Smooth muscle cell (in vitro differentiated cells): ENCODE measurements around the gene CUX1. TPM values are rescaled to one million over a fixed set of nuclear protein-coding genes. Genes with fewer than 3 reads are reported as not detected.

Source experiments
- DNase-seq: peaks from one replicate; lab custom pipeline; 2025; ENCODE audit not compliant: unreplicated experiment; lab: John Stamatoyannopoulos, UW
- H2AFZ ChIP-seq: fragments of 200-600 bp; sonication (generic); 2 replicates; pipeline ENCODE4 v1.6.0; 2016; ENCODE audit warnings: antibody characterized with exemption, low read depth, mild to moderate bottlenecking
- H3F3A ChIP-seq: fragments of 200-600 bp; sonication (generic); 2 replicates; pipeline ENCODE4 v1.6.0; 2017; ENCODE audit warnings: antibody characterized with exemption, low read depth
- H3K27ac ChIP-seq: fragments of 200-600 bp; sonication (generic); 2 replicates; pipeline ENCODE4 v1.5.1; 2016; ENCODE audit warnings: low read depth, mild to moderate bottlenecking
- H3K27me3 ChIP-seq: fragments of 200-600 bp; sonication (generic); 2 replicates; pipeline ENCODE4 v1.6.1; 2016; ENCODE audit warnings: low read depth, mild to moderate bottlenecking
- H3K36me3 ChIP-seq: fragments of 200-600 bp; sonication (generic); 2 replicates; pipeline ENCODE4 v1.5.1; 2016; ENCODE audit warnings: low read depth
- H3K4me1 ChIP-seq: fragments of 200-600 bp; sonication (generic); 2 replicates; pipeline ENCODE4 v1.5.1; 2016; ENCODE audit warnings: low read depth
- H3K4me2 ChIP-seq: fragments of 200-600 bp; sonication (generic); 2 replicates; pipeline ENCODE4 v1.6.0; 2016; ENCODE audit warnings: mild to moderate bottlenecking
- H3K4me3 ChIP-seq: fragments of 200-600 bp; sonication (generic); 2 replicates; pipeline ENCODE4 v1.5.1; 2016; ENCODE audit warnings: mild to moderate bottlenecking
- H3K79me2 ChIP-seq: fragments of 200-600 bp; sonication (generic); 2 replicates; pipeline ENCODE4 v1.6.0; 2016; ENCODE audit warnings: low read depth, mild to moderate bottlenecking
- H3K9ac ChIP-seq: fragments of 200-600 bp; sonication (generic); 2 replicates; pipeline ENCODE4 v1.6.0; 2016; ENCODE audit warnings: low read depth
- H3K9me3 ChIP-seq: fragments of 200-600 bp; sonication (generic); replicated peaks from 2 replicates; pipeline ENCODE4 v1.5.1; 2016; ENCODE audit warnings: low read depth
- H4K20me1 ChIP-seq: fragments of 200-600 bp; sonication (generic); 2 replicates; pipeline ENCODE4 v1.6.0; 2016; ENCODE audit warnings: low read depth
- CTCF ChIP-seq: fragments of 200-600 bp; sonication (generic); IDR thresholded peaks from 2 replicates; pipeline ENCODE4 v1.5.1; 2017; ENCODE audit warnings: borderline replicate concordance, mild to moderate bottlenecking, antibody characterized with exemption; ENCODE audit not compliant: insufficient read depth, poor library complexity, severe bottlenecking
- WGBS: methylation state at CpG from one replicate; pipeline ENCODE4 v1.1.7; 2016; ENCODE audit warnings: low lambda C conversion rate; 5-methylcytosine and 5-hydroxymethylcytosine counted together
- polyA plus RNA-seq: library from polyadenylated mRNA; unstranded; fragments of >200 nt; fragmentation: Nextera tagmentation; extraction: Ambion mirVana; gene quantifications from 2 replicates; pipeline ENCODE4 v1.2.1, GENCODE V29; 2016
- total RNA-seq: library from RNA; depleted of rRNA; stranded (reverse); fragments of >200 nt; gene quantifications from 2 replicates; pipeline ENCODE4 v1.2.3, GENCODE V29; 2014

CUX1 gene
- total and polyA plus RNA-seq, 2 experiments from 2014 or later, result 56.3 to 78.4 TPM

- Histone ChIP-seq H4K20me1 (no peaks in the 10 kb centered on the region), H2AFZ (no peak overlapping the region), H3K9ac (no peak overlapping the region), H3K79me2 (no peaks in the 10 kb centered on the region), H3K27ac (no peak overlapping the region), H3K36me3 (no peaks in the 10 kb centered on the region), H3K4me2 (no peak overlapping the region), H3K27me3 (no peaks in the 10 kb centered on the region), H3K4me1 (peaks cover 10% of the 10 kb centered on the region), H3K4me3 (no peak overlapping the region), H3K9me3 (no peaks in the 10 kb centered on the region), H3F3A (no peaks in the 10 kb centered on the region)
- 91% methylated on average over 30 of the region's 32 CpGs for WGBS
- TF ChIP-seq CTCF, result no peak
- no peak for DNase-seq
Measured at GRCh38 chr7:102282465-102283362, 465.3 kb downstream of the CUX1 start.

DNA sequence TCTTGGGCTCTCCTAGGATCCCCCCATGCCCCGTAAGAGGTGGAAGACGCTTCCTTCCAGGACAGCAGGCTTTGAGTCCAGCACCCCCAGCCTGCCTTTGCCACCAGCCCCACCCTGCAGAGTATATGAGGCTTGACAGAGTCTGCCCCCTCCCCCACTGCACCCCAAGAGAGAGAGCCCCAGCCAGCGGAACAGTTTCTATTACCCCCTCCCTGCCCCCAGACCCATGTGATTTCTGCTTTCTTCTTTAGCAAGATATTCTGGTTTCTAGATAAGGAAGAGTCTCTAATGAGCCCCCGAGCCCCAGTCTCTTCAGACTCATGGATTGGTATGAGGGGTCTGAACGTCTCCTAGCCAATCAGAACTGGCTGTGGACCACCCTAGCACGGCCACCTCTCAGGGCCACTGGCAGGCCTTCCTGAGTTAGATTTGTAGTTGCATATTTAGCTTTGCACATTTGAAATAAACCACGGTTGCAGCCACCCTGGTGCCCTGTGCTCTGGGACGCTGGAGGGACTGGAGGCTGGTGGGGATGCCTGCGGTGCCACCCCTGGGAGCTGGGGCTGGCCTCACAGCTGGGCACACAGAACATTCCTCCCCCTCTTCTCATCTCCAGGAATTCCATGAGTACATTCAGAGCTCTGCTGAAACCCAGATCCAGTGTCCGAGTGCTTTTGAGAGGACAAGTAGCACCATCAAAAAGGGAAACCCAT lies 466.2 kb downstream of the CUX1 start:
- 88% methylated on average over 9 of the region's 10 CpGs for WGBS
- H3K36me3 ChIP-seq, result no peaks in the 10 kb centered on the region
- no peaks in the 10 kb centered on the region for H3K9me3 ChIP-seq
- peaks cover 17% of the 10 kb centered on the region for H3K4me1 ChIP-seq
- no peaks in the 10 kb centered on the region for H3K79me2 ChIP-seq
- TF ChIP-seq CTCF, result no peak
- H3K27ac ChIP-seq, result no peak overlapping the region
- no peaks in the 10 kb centered on the region for H3F3A ChIP-seq
- H3K4me3 ChIP-seq, result no peak overlapping the region
- H3K4me2 ChIP-seq, result no peak overlapping the region
- DNase-seq, result no peak
- peaks cover 9% of the 10 kb centered on the region for H4K20me1 ChIP-seq
- no peaks in the 10 kb centered on the region for H3K27me3 ChIP-seq
- no peak overlapping the region for H3K9ac ChIP-seq
- H2AFZ ChIP-seq, result no peak overlapping the region

GRCh38 chr7:102284399-102284798 lies 467.0 kb downstream of the CUX1 start:
- H3F3A ChIP-seq, result no peaks in the 10 kb centered on the region
- 91% methylated on average over 12 of the region's 12 CpGs for WGBS

More at GRCh38 chr7:102284399-102284798, 467.0 kb downstream of the CUX1 start:
- peaks cover 17% of the 10 kb centered on the region for H4K20me1 ChIP-seq
- H3K79me2 ChIP-seq, result no peaks in the 10 kb centered on the region
- no peak overlapping the region for H3K27ac ChIP-seq
- H3K4me3 ChIP-seq, result no peak overlapping the region
- H3K4me2 ChIP-seq, result no peak overlapping the region
- DNase-seq, result no peak
- TF ChIP-seq CTCF, result no peak
- H3K27me3 ChIP-seq, result no peaks in the 10 kb centered on the region
- H2AFZ ChIP-seq, result no peak overlapping the region
- H3K36me3 ChIP-seq, result no peaks in the 10 kb centered on the region
- no peak overlapping the region for H3K9ac ChIP-seq
- H3K9me3 ChIP-seq, result no peaks in the 10 kb centered on the region
- peaks cover 17% of the 10 kb centered on the region for H3K4me1 ChIP-seq
